ENCODE data around the gene SLC9B1.
A peak's percentile ranks its signal among the peaks of the same experiment; 100 is the strongest.

SLC9B1 gene

GRCh38 chr4:103019308-103020124 is at the start of gene SLC9B1:
Gene SLC9B1 (minus strand): TSS chr4:103019705. CDS start chr4:102991711, 27,994 bp downstream.
- DNase-seq, result peak; percentile 83 to 88

GRCh38 chr4:103067841-103068547 is 48.5 kb upstream of the SLC9B1 start:
- no peak for DNase-seq

- DNase-seq, result no peak
Measured at GRCh38 chr4:103060453-103061148, 41.1 kb upstream of the SLC9B1 start.

GRCh38 chr4:103054030-103054429 is 34.5 kb upstream of the SLC9B1 start:
- DNase-seq, result no peak

GRCh38 chr4:103052779-103053178 is 33.3 kb upstream of the SLC9B1 start:
- DNase-seq, result no peak

- no peak for DNase-seq
Measured at GRCh38 chr4:103052145-103052544, 32.6 kb upstream of the SLC9B1 start.

- DNase-seq, result no peak
Measured at GRCh38 chr4:103050736-103051436, 31.4 kb upstream of the SLC9B1 start.

- peak; percentile 51 to 74 for DNase-seq
Measured at GRCh38 chr4:103046416-103047290, 27.1 kb upstream of the SLC9B1 start.

GRCh38 chr4:103044183-103044582 is 24.7 kb upstream of the SLC9B1 start:
- DNase-seq, result no peak

- no peak for DNase-seq
Measured at GRCh38 chr4:103036169-103036568, 16.7 kb upstream of the SLC9B1 start.

GRCh38 chr4:103032574-103032973 is 13.1 kb upstream of the SLC9B1 start:
- DNase-seq, result peak; percentile 66 to 83

- no peak for DNase-seq
Measured at GRCh38 chr4:103030791-103031190, 11.3 kb upstream of the SLC9B1 start.

- no peak for DNase-seq
Measured at GRCh38 chr4:103029300-103029699, 9.8 kb upstream of the SLC9B1 start.

- DNase-seq, result no peak
Measured at GRCh38 chr4:103026868-103027267, 7.4 kb upstream of the SLC9B1 start.

GRCh38 chr4:103024996-103025395 is 5.5 kb upstream of the SLC9B1 start:
- DNase-seq, result no peak

GRCh38 chr4:103021120-103021519 is 1.6 kb upstream of the SLC9B1 start:
- DNase-seq, result no peak

GRCh38 chr4:103018391-103019307 is 856 bp downstream of the SLC9B1 start:
- no peak for DNase-seq

GRCh38 chr4:103012551-103012950 is 7.0 kb downstream of the SLC9B1 start:
- DNase-seq, result no peak

GRCh38 chr4:103012060-103012459 is 7.4 kb downstream of the SLC9B1 start:
- no peak for DNase-seq

GRCh38 chr4:103011378-103012025 is 8.0 kb downstream of the SLC9B1 start:
- no peak for DNase-seq

Measured in Kasumi-1 (cell line).